Mesodermal cell (in vitro differentiated cells): ENCODE results near the gene MPP1.
A peak's percentile ranks its signal among the peaks of the same experiment; 100 is the strongest.

ENCODE experiments used
- H3K27ac ChIP-seq: 2 replicates; pipeline ENCODE4 v1.7.0; 2013; ENCODE audit warnings: mild to moderate bottlenecking, low read depth, low read length, moderate library complexity; ENCODE audit not compliant: severe bottlenecking
- H3K36me3 ChIP-seq: 2 replicates; pipeline ENCODE4 v1.7.1; 2013; ENCODE audit warnings: mild to moderate bottlenecking, low read length, moderate library complexity; ENCODE audit not compliant: control insufficient read depth, insufficient read depth
- H3K4me1 ChIP-seq: one replicate; pipeline ENCODE4 v1.7.1; 2013; ENCODE audit warnings: mild to moderate bottlenecking, low read length; ENCODE audit not compliant: insufficient read depth, control insufficient read depth, poor library complexity, severe bottlenecking
- H3K4me3 ChIP-seq: 2 replicates; pipeline ENCODE4 v1.7.0; 2013; ENCODE audit warnings: low read length, control low read depth, mild to moderate bottlenecking; ENCODE audit not compliant: insufficient read depth, poor library complexity, severe bottlenecking; ENCODE audit errors: extremely low read depth
- H3K9me3 ChIP-seq: 2 replicates; pipeline ENCODE4 v1.7.1; 2013; ENCODE audit warnings: mild to moderate bottlenecking, low read length, moderate library complexity; ENCODE audit not compliant: control insufficient read depth
- WGBS, 2 experiments: methylation state at CpG; one replicate each; pipeline ENCODE4 v1.1.5; 2013; ENCODE audit warnings: missing lambda C conversion rate in 2 of 2; ENCODE audit not compliant: insufficient coverage in 2 of 2; 5-methylcytosine and 5-hydroxymethylcytosine counted together

MPP1 gene

GRCh38 chrX:154812341-154813101 lies 7.2 kb upstream of the MPP1 start:
- Histone ChIP-seq H3K4me3 (no peak overlapping the region), H3K36me3 (no peaks in the 10 kb centered on the region), H3K9me3 (peaks cover under 1% of the 10 kb centered on the region), H3K27ac (no peak overlapping the region), H3K4me1 (no peaks in the 10 kb centered on the region)
- no CpG with 5 or more reads among the region's 2 CpGs for WGBS, 2 experiments

- no peak overlapping the region for H3K27ac ChIP-seq
- H3K4me3 ChIP-seq = no peak overlapping the region
- no peaks in the 10 kb centered on the region for H3K36me3 ChIP-seq
- no CpG with 5 or more reads among the region's 1 CpG for WGBS, 2 experiments
- H3K9me3 ChIP-seq = peaks cover 7% of the 10 kb centered on the region
- H3K4me1 ChIP-seq = no peaks in the 10 kb centered on the region
These were observed 4.8 kb upstream of the MPP1 start for GRCh38 chrX:154809939-154810665.

- no peaks in the 10 kb centered on the region for H3K36me3 ChIP-seq
- H3K4me3 ChIP-seq = no peak overlapping the region
- no peak overlapping the region for H3K27ac ChIP-seq
- peaks cover 7% of the 10 kb centered on the region for H3K9me3 ChIP-seq
- 89 to 100% methylated on average over 1 to 2 of the region's 5 CpGs for WGBS, 2 experiments
- no peaks in the 10 kb centered on the region for H3K4me1 ChIP-seq
These were observed 1.7 kb upstream of the MPP1 start for GRCh38 chrX:154806837-154807501.

- H3K4me1 ChIP-seq = no peaks in the 10 kb centered on the region
- H3K4me3 ChIP-seq = peak overlapping the region; percentile 50
- H3K27ac ChIP-seq = peak overlapping the region; percentile 36
- H3K9me3 ChIP-seq = peaks cover 7% of the 10 kb centered on the region
- no peaks in the 10 kb centered on the region for H3K36me3 ChIP-seq
- 17 to 35% methylated on average over 2 to 4 of the region's 13 CpGs for WGBS, 2 experiments
These were observed 409 bp upstream of the MPP1 start for GRCh38 chrX:154805696-154806091.

GRCh38 chrX:154804261-154804956 lies 876 bp downstream of the MPP1 start:
- no CpG with 5 or more reads among the region's 7 CpGs for WGBS, 2 experiments
- Histone ChIP-seq H3K9me3 (peaks cover 7% of the 10 kb centered on the region), H3K27ac (no peak overlapping the region), H3K4me3 (peak overlapping the region; percentile 50), H3K4me1 (peaks cover 10% of the 10 kb centered on the region), H3K36me3 (no peaks in the 10 kb centered on the region)

- no peak overlapping the region for H3K4me3 ChIP-seq
- peaks cover 15% of the 10 kb centered on the region for H3K4me1 ChIP-seq
- no peaks in the 10 kb centered on the region for H3K36me3 ChIP-seq
- H3K9me3 ChIP-seq = peaks cover 7% of the 10 kb centered on the region
- H3K27ac ChIP-seq = no peak overlapping the region
- WGBS, 2 experiments = 83 to 88% methylated on average over 1 to 2 of the region's 2 CpGs
These were observed 2.3 kb downstream of the MPP1 start for GRCh38 chrX:154802947-154803346.

- Histone ChIP-seq H3K36me3 (no peaks in the 10 kb centered on the region), H3K27ac (no peak overlapping the region), H3K9me3 (no peaks in the 10 kb centered on the region), H3K4me3 (no peak overlapping the region), H3K4me1 (peaks cover 23% of the 10 kb centered on the region)
- 92% methylated on average over 2 of the region's 8 CpGs; no CpG with 5 or more reads in 1 of the 2 experiments for WGBS, 2 experiments
These were observed 4.6 kb downstream of the MPP1 start for GRCh38 chrX:154800478-154801210.

GRCh38 chrX:154799556-154800348 lies 5.5 kb downstream of the MPP1 start:
- Histone ChIP-seq H3K4me1 (peaks cover 23% of the 10 kb centered on the region), H3K36me3 (no peaks in the 10 kb centered on the region), H3K27ac (peak overlapping the region; percentile 80), H3K9me3 (no peaks in the 10 kb centered on the region), H3K4me3 (no peak overlapping the region)
- 40 to 79% methylated on average over 2 of the region's 9 CpGs for WGBS, 2 experiments

- H3K9me3 ChIP-seq = no peaks in the 10 kb centered on the region
- H3K36me3 ChIP-seq = no peaks in the 10 kb centered on the region
- peaks cover 23% of the 10 kb centered on the region for H3K4me1 ChIP-seq
- no peak overlapping the region for H3K27ac ChIP-seq
- 100% methylated on average over 1 of the region's 6 CpGs; no CpG with 5 or more reads in 1 of the 2 experiments for WGBS, 2 experiments
- H3K4me3 ChIP-seq = no peak overlapping the region
These were observed 8.3 kb downstream of the MPP1 start for GRCh38 chrX:154797006-154797405.
